Mesothelial cell of epicardium (in vitro differentiated cells): ENCODE data around the gene KLHDC8A. TPM values are rescaled to one million over a fixed set of nuclear protein-coding genes. Genes with fewer than 3 reads are reported as not detected.

Experiments
- DNase-seq, 2 experiments: peaks; one replicate each; pipeline ENCODE4 v3.0.0; 2021; ENCODE audit warnings: low spot score in 2 of 2; ENCODE audit not compliant: unreplicated experiment in 2 of 2
- H3K27ac Mint-ChIP-seq: 2 replicates; pipeline ENCODE4 v1.8.0; 2021; ENCODE audit warnings: mixed read lengths
- H3K27me3 Mint-ChIP-seq: 2 replicates; pipeline ENCODE4 v1.8.0; 2021; ENCODE audit warnings: low read depth, mixed read lengths
- H3K36me3 Mint-ChIP-seq: 2 replicates; pipeline ENCODE4 v1.8.0; 2021; ENCODE audit warnings: mixed read lengths
- H3K4me1 Mint-ChIP-seq: 2 replicates; pipeline ENCODE4 v1.8.0; 2021; ENCODE audit warnings: mixed read lengths
- H3K4me3 Mint-ChIP-seq: 2 replicates; pipeline ENCODE4 v1.8.0; 2021; ENCODE audit warnings: mild to moderate bottlenecking, moderate library complexity, mixed read lengths
- H3K9me3 Mint-ChIP-seq: 2 replicates; pipeline ENCODE4 v1.8.0; 2021; ENCODE audit warnings: mixed read lengths
- total RNA-seq: library from RNA; stranded (reverse); gene quantifications from 3 replicates; pipeline ENCODE4 v1.2.1, GENCODE V29; 2021
- TF ChIP-seq, protein P1 (sequence below): fragments of 200-600 bp; sonication (generic); IDR thresholded peaks from one replicate; pipeline ENCODE4 v1.5.0; 2021; ENCODE audit warnings: antibody characterized with exemption; ENCODE audit not compliant: unreplicated experiment

KLHDC8A gene
- total RNA-seq, 1 donor from 2014 or later: 0.51 TPM

- no peaks in the 10 kb centered on the region for H3K27me3 Mint-ChIP-seq
- peaks cover 7% of the 10 kb centered on the region for H3K36me3 Mint-ChIP-seq
- H3K9me3 Mint-ChIP-seq: no peaks in the 10 kb centered on the region
- TF ChIP-seq, protein P1, sequence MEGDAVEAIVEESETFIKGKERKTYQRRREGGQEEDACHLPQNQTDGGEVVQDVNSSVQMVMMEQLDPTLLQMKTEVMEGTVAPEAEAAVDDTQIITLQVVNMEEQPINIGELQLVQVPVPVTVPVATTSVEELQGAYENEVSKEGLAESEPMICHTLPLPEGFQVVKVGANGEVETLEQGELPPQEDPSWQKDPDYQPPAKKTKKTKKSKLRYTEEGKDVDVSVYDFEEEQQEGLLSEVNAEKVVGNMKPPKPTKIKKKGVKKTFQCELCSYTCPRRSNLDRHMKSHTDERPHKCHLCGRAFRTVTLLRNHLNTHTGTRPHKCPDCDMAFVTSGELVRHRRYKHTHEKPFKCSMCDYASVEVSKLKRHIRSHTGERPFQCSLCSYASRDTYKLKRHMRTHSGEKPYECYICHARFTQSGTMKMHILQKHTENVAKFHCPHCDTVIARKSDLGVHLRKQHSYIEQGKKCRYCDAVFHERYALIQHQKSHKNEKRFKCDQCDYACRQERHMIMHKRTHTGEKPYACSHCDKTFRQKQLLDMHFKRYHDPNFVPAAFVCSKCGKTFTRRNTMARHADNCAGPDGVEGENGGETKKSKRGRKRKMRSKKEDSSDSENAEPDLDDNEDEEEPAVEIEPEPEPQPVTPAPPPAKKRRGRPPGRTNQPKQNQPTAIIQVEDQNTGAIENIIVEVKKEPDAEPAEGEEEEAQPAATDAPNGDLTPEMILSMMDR: no peak
- peaks cover 63% of the 10 kb centered on the region for H3K4me1 Mint-ChIP-seq
- peak overlapping the region; percentile 99 for H3K27ac Mint-ChIP-seq
- no peak overlapping the region for H3K4me3 Mint-ChIP-seq
- DNase-seq: no peak
These were observed 41.6 kb downstream of the KLHDC8A start for GRCh38 chr1:205315008-205315618.

- no peaks in the 10 kb centered on the region for H3K9me3 Mint-ChIP-seq
- H3K27ac Mint-ChIP-seq: peak overlapping the region; percentile 99
- H3K27me3 Mint-ChIP-seq: no peaks in the 10 kb centered on the region
- TF ChIP-seq, protein P1: no peak
- peaks cover 7% of the 10 kb centered on the region for H3K36me3 Mint-ChIP-seq
- H3K4me1 Mint-ChIP-seq: peaks cover 52% of the 10 kb centered on the region
- DNase-seq: peak in 1 of 2 experiments; percentile 50
- peak overlapping the region; percentile 55 for H3K4me3 Mint-ChIP-seq
These were observed 43.0 kb downstream of the KLHDC8A start for GRCh38 chr1:205313563-205314308.

- Mint-ChIP-seq H3K4me1 (peaks cover 45% of the 10 kb centered on the region), H3K27ac (peak overlapping the region; percentile 99), H3K9me3 (no peaks in the 10 kb centered on the region), H3K4me3 (peak overlapping the region; percentile 55), H3K36me3 (peaks cover 12% of the 10 kb centered on the region), H3K27me3 (no peaks in the 10 kb centered on the region)
- TF ChIP-seq, protein P1: no peak
- DNase-seq: no peak
These were observed 43.7 kb downstream of the KLHDC8A start for GRCh38 chr1:205312866-205313562.

DNA sequence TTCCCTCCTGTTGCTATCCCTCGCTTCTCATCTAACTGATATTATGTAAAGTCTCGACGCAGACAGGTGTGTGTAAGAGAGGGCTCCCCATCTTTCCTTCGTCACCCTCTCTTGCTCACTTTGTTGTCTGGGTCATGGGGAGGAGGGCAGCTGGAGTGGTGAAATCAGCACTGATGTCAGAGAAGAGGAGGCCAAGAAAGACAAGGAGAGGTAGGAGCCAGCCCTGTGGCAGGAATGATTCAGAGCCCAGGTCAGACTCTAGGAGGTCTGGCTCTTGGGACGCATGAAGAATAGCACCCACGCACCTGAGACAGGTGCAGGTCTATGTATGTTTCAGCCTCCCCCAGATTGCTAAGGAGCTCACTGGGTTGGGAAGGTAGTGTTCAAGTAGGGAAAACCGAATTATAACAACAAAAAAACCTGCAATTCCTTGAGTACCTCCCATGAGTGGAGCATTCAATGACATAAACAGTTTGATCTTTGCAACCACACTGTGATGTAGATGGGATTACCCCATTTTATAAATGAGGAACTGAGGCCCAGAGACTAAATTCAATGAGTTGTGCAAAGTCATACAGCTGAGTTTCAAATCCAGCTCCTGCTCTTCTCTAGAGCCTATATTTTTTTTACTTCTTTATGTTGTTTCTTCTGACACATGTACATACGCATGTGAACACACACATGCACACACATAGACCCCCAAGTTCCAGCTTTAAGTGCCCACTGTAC, 45.6 kb downstream of the KLHDC8A start:
- H3K36me3 Mint-ChIP-seq: peaks cover 23% of the 10 kb centered on the region
- no peaks in the 10 kb centered on the region for H3K27me3 Mint-ChIP-seq
- H3K9me3 Mint-ChIP-seq: no peaks in the 10 kb centered on the region
- no peak for DNase-seq
- TF ChIP-seq, protein P1: no peak
- H3K4me1 Mint-ChIP-seq: peaks cover 28% of the 10 kb centered on the region
- no peak overlapping the region for H3K4me3 Mint-ChIP-seq
- no peak overlapping the region for H3K27ac Mint-ChIP-seq

DNA sequence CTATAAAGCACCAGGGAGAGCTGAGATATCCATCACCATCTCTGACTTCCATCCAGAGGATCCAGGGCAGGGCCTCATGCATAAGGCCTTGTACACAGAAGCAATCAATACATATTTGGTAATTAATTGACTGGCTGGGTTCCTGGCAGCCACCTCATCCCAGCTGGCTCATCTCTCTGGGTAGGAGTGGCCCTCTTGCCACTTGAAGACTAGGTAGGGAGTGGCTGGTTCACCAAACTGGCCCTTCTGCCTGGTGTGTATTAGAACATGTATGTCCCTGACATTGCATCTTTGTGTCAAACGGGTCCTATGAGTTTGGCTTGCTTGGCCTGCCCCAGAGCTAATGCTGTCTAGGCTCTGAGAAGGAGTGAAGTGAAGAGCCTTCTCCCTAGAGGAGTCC, 47.0 kb downstream of the KLHDC8A start:
- Mint-ChIP-seq H3K27me3 (no peaks in the 10 kb centered on the region), H3K36me3 (peaks cover 34% of the 10 kb centered on the region), H3K27ac (no peak overlapping the region), H3K9me3 (no peaks in the 10 kb centered on the region), H3K4me1 (peaks cover 22% of the 10 kb centered on the region), H3K4me3 (no peak overlapping the region)
- DNase-seq: no peak
- TF ChIP-seq, protein P1: no peak
